ENCODE data around the gene PLPP6. TPM values are rescaled to one million over a fixed set of nuclear protein-coding genes. Genes with fewer than 3 reads are reported as not detected.

PLPP6 gene
- total RNA-seq, 1 experiment from 2014 or later: 1.8 TPM

DNA sequence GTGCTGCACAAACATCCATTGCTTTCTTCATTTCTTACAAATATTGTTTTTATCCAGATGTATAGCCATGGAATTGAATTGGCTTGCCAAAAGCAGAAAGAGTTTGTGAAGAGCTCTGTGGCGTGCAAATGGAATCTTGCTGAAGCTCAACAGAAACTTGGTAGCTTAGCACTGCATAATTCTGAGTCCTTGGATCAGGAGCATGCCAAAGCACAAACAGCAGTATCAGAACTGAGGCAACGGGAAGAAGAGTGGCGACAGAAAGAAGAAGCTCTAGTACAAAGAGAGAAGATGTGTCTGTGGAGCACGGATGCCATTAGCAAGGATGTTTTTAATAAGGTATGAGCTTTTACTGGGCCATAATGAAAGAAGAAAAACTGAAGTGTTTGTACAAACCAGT, 22.7 kb downstream of the PLPP6 start:
- H3K27me3 ChIP-seq (ENCODE audit: control insufficient read depth, insufficient read depth, low read length): no peaks in the 10 kb centered on the region
- in situ Hi-C loops (cut with HindIII; ENCODE audit: low pct_unique_long_range_greater_than_20kb, low sequenced_read_pairs) (no loop called here), intact Hi-C loops (cut with micrococcal nuclease; ENCODE audit: unreplicated experiment) (no loop called here)
- H3K4me1 ChIP-seq (ENCODE audit: control insufficient read depth, insufficient read depth, low read length): no peaks in the 10 kb centered on the region
- H3K9me3 ChIP-seq (ENCODE audit: control insufficient read depth, insufficient read depth, low read depth, low read length): no peaks in the 10 kb centered on the region
- H3K36me3 ChIP-seq (ENCODE audit: control insufficient read depth, insufficient read depth, low read length): peaks cover 3% of the 10 kb centered on the region; the same call in 1 of the 2 replicates
- ATAC-seq: no peak
- DNase-seq (ENCODE audit: low read depth, low spot score): no peak
- TF ChIP-seq, protein P1, sequence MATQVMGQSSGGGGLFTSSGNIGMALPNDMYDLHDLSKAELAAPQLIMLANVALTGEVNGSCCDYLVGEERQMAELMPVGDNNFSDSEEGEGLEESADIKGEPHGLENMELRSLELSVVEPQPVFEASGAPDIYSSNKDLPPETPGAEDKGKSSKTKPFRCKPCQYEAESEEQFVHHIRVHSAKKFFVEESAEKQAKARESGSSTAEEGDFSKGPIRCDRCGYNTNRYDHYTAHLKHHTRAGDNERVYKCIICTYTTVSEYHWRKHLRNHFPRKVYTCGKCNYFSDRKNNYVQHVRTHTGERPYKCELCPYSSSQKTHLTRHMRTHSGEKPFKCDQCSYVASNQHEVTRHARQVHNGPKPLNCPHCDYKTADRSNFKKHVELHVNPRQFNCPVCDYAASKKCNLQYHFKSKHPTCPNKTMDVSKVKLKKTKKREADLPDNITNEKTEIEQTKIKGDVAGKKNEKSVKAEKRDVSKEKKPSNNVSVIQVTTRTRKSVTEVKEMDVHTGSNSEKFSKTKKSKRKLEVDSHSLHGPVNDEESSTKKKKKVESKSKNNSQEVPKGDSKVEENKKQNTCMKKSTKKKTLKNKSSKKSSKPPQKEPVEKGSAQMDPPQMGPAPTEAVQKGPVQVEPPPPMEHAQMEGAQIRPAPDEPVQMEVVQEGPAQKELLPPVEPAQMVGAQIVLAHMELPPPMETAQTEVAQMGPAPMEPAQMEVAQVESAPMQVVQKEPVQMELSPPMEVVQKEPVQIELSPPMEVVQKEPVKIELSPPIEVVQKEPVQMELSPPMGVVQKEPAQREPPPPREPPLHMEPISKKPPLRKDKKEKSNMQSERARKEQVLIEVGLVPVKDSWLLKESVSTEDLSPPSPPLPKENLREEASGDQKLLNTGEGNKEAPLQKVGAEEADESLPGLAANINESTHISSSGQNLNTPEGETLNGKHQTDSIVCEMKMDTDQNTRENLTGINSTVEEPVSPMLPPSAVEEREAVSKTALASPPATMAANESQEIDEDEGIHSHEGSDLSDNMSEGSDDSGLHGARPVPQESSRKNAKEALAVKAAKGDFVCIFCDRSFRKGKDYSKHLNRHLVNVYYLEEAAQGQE (IDR thresholded peaks at IDR 0.05; ENCODE audit: insufficient read depth in 1 of 2, low read depth in 2 of 2, low read length in 1 of 2): no peak
- TF ChIP-seq POLR2AphosphoS5 (IDR thresholded peaks at IDR 0.05; ENCODE audit: low read depth, low read length): no peak
- no peak for TF ChIP-seq TCF7L2 (IDR thresholded peaks at IDR 0.05; ENCODE audit: low read depth, low read length)
- TF ChIP-seq, protein P2, sequence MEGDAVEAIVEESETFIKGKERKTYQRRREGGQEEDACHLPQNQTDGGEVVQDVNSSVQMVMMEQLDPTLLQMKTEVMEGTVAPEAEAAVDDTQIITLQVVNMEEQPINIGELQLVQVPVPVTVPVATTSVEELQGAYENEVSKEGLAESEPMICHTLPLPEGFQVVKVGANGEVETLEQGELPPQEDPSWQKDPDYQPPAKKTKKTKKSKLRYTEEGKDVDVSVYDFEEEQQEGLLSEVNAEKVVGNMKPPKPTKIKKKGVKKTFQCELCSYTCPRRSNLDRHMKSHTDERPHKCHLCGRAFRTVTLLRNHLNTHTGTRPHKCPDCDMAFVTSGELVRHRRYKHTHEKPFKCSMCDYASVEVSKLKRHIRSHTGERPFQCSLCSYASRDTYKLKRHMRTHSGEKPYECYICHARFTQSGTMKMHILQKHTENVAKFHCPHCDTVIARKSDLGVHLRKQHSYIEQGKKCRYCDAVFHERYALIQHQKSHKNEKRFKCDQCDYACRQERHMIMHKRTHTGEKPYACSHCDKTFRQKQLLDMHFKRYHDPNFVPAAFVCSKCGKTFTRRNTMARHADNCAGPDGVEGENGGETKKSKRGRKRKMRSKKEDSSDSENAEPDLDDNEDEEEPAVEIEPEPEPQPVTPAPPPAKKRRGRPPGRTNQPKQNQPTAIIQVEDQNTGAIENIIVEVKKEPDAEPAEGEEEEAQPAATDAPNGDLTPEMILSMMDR (IDR thresholded peaks at IDR 0.05): no peak
- no peak for TF ChIP-seq SIN3A (IDR thresholded peaks at IDR 0.05; ENCODE audit: borderline replicate concordance, insufficient read depth, low read depth, low read length)
- ChIA-PET CTCF (no interaction called here), POLR2A (no interaction called here)
- no peak overlapping the region for H3K27ac ChIP-seq (ENCODE audit: low read length)
- BruUV-seq (replicated peaks): no TSS peak
- no peak overlapping the region for H3K4me3 ChIP-seq (ENCODE audit: low read depth in 2 of 2, low read length in 2 of 2)

DNA sequence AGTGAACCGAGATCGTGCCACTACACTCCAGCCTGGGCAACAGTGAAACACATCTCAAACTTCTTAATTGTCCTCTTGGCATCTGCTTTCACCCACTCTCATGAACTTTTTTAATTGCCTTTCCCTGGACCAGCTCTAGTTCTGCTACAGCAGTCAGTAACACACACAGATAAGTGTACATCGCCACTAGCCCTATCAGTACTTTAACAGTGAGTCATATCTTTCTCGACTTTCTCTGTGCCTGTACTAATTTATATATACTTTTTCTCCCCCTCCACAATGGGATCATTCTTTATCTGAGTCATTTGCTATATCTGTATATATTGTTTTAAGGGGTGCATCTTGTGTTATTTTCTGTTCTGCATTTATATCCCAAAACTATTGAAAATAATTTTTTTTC, 24.0 kb downstream of the PLPP6 start:
- no peaks in the 10 kb centered on the region for H3K9me3 ChIP-seq (ENCODE audit: control insufficient read depth, insufficient read depth, low read depth, low read length)
- ATAC-seq: no peak
- intact Hi-C loops (cut with micrococcal nuclease; ENCODE audit: unreplicated experiment): no loop called here
- H3K36me3 ChIP-seq (ENCODE audit: control insufficient read depth, insufficient read depth, low read length): no peaks in the 10 kb centered on the region
- no peak overlapping the region for H3K4me3 ChIP-seq (ENCODE audit: low read depth in 2 of 2, low read length in 2 of 2)
- BruUV-seq (replicated peaks): no TSS peak
- no peaks in the 10 kb centered on the region for H3K27me3 ChIP-seq (ENCODE audit: control insufficient read depth, insufficient read depth, low read length)
- DNase-seq (ENCODE audit: low read depth, low spot score): no peak
- no peak overlapping the region for H3K27ac ChIP-seq (ENCODE audit: low read length)
- no peaks in the 10 kb centered on the region for H3K4me1 ChIP-seq (ENCODE audit: control insufficient read depth, insufficient read depth, low read length)
- TF ChIP-seq, protein P1 (IDR thresholded peaks at IDR 0.05; ENCODE audit: insufficient read depth in 1 of 2, low read depth in 2 of 2, low read length in 1 of 2): no peak
- TF ChIP-seq TCF7L2 (IDR thresholded peaks at IDR 0.05; ENCODE audit: low read depth, low read length): no peak
- POLR2A ChIA-PET: no interaction called here
- in situ Hi-C loops (cut with HindIII; ENCODE audit: low pct_unique_long_range_greater_than_20kb, low sequenced_read_pairs): no loop called here
- CTCF ChIA-PET: no interaction called here
